K562 (cell line): ENCODE data around the gene CDC45. TPM values are rescaled to one million over a fixed set of nuclear protein-coding genes. Genes with fewer than 3 reads are reported as not detected.

ENCODE experiments used
- ASH1L ChIP-seq: fragments of 450-650 bp; IDR thresholded peaks from 2 replicates; pipeline ENCODE4 v1.6.1; 2018; ENCODE audit warnings: borderline replicate concordance, mild to moderate bottlenecking, low read depth; ENCODE audit not compliant: partially characterized antibody
- BCL6 ChIP-seq: fragments of 250-450 bp; sonication (Bioruptor Pico); IDR thresholded peaks from 2 replicates; pipeline ENCODE4 v1.4.0; 2020
- CEBPG ChIP-seq, 3 experiments: fragments of 200-800 bp in 1 of 3; sonication (Bioruptor generic) in 1 of 3; sonication (generic) in 1 of 3; formaldehyde crosslinking in 1 of 3; IDR thresholded peaks in 2 of 3; conservative IDR thresholded peaks in 1 of 3; 2 replicates each; pipeline versions ENCODE4 v1.6.1 to v1.8.0; 2016 to 2022; ENCODE audit warnings: missing compliant biosample characterization in 2 of 3, missing genetic modification characterization in 2 of 3, mild to moderate bottlenecking in 1 of 3, missing genetic modification reagents in 1 of 3
- FOXM1 ChIP-seq, 2 experiments: fragments of 450-650 bp in 1 of 2; sonication (generic) in 1 of 2; formaldehyde crosslinking in 1 of 2; IDR thresholded peaks; 2 replicates each; pipeline versions ENCODE4 v1.6.1 to v1.9.0; 2017 to 2022; ENCODE audit warnings: low read depth in 2 of 2, mild to moderate bottlenecking in 2 of 2, missing genetic modification reagents in 1 of 2, moderate library complexity in 1 of 2
- HNRNPK ChIP-seq: fragments of 200-400 bp; formaldehyde crosslinking; IDR thresholded peaks from one replicate; pipeline ENCODE4 v1.6.1; 2018; ENCODE audit warnings: mild to moderate bottlenecking, low read depth, low read length; ENCODE audit not compliant: poor library complexity, severe bottlenecking
- POLR3A ChIP-seq: IDR thresholded peaks from 2 replicates; pipeline ENCODE4 v1.6.1; 2011; ENCODE audit warnings: borderline replicate concordance, mild to moderate bottlenecking, moderate library complexity; ENCODE audit not compliant: insufficient read length, insufficient read depth; ENCODE audit errors: extremely low read depth
- ZNF140 ChIP-seq: fragments of 250-450 bp; sonication (Bioruptor Pico); IDR thresholded peaks from 2 replicates; pipeline ENCODE4 v1.8.0; 2021; ENCODE audit warnings: moderate library complexity, mild to moderate bottlenecking, inconsistent platforms
- ZNF175 ChIP-seq: fragments of 200-800 bp; sonication (Bioruptor generic); IDR thresholded peaks from 2 replicates; pipeline ENCODE4 v1.6.1; 2016; ENCODE audit warnings: low read depth, mild to moderate bottlenecking, missing genetic modification characterization, missing compliant biosample characterization
- ZNF57 ChIP-seq: fragments of 450-650 bp; formaldehyde crosslinking; IDR thresholded peaks from 2 replicates; pipeline ENCODE4 v1.4.0; 2020; ENCODE audit warnings: mild to moderate bottlenecking, moderate library complexity
- polyA plus RNA-seq, 8 experiments: library from polyadenylated mRNA; depleted of rRNA in 4 of 8; stranded (reverse) in 5 of 8; unstranded in 3 of 8; fragments of >200 nt; fragmentation: Nextera tagmentation in 2 of 8; fragmentation: Illumina TruSeq in 1 of 8; extraction: Ambion mirVana in 2 of 8; extraction: Trizol in 1 of 8; gene quantifications; 2 replicates each; pipeline versions ENCODE4 v1.2.1 to v1.2.3, GENCODE V29; 2011 to 2014; ENCODE audit warnings: inconsistent platforms in 1 of 8, missing spikeins in 1 of 8
- total RNA-seq, 7 experiments: library from RNA; depleted of rRNA in 6 of 7; stranded (reverse); fragments of >200 nt in 6 of 7; fragmentation: Illumina TruSeq in 2 of 7; extraction: Trizol in 2 of 7; gene quantifications; 2 replicates each; pipeline versions ENCODE4 v1.2.1 to v1.2.3, GENCODE V29; 2011 to 2021; ENCODE audit warnings: low replicate concordance in 1 of 7
- TF ChIP-seq, protein P1 (sequence below): fragments of 450-650 bp; IDR thresholded peaks from 2 replicates; pipeline ENCODE4 v1.6.1; 2018; ENCODE audit not compliant: partially characterized antibody
- TF ChIP-seq, protein P2 (sequence below): sonication (generic); formaldehyde crosslinking; IDR thresholded peaks from 2 replicates; pipeline ENCODE4 v1.4.0; 2020; ENCODE audit warnings: mild to moderate bottlenecking, missing genetic modification reagents
- TF ChIP-seq, protein P3 (sequence below), 2 experiments: fragments of 150-350 bp in 1 of 2; IDR thresholded peaks; 2 replicates each; pipeline ENCODE4 v1.6.1; 2012 to 2016; ENCODE audit warnings: low read depth in 2 of 2, low read length in 2 of 2, mild to moderate bottlenecking in 1 of 2, moderate library complexity in 1 of 2
- TF ChIP-seq, protein P4 (sequence below): fragments of 250-450 bp; sonication (Bioruptor Pico); IDR thresholded peaks from 2 replicates; pipeline ENCODE4 v1.8.0; 2021; ENCODE audit warnings: borderline replicate concordance, mild to moderate bottlenecking, moderate library complexity; ENCODE audit not compliant: poor library complexity, severe bottlenecking

CDC45 gene
- total and polyA plus RNA-seq, 9 of the 15 experiments (the other 6 are each of a cell fraction or from before 2014, with no cell fraction given) = 251 to 580 (median 410) TPM

DNA sequence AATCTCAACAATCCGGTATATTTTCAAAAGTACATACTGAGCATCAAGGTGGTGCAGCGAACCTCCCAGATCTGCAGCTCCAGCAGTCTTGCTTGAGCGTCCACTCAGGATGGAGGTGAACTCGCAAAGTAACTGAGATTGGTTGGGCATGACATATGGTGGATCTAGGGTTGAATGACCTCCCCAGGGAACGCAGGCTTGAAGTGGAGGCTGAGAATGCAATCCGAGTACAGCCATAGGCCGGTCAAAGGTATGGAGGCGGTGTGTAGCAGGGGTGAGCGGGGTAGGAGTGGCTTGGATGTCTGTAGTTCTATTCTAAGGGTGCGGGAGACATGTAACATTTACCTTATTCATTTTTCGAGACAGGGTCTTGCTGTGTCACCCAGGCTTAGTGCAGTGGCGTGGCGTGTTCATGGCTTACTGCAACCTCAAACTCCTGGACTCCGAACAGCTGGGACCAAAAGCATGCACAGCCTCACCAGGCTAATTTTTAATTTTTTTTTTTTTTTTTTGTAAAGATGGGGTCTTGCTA lies 31.6 kb upstream of the CDC45 start (continued):
- TF ChIP-seq, protein P1, sequence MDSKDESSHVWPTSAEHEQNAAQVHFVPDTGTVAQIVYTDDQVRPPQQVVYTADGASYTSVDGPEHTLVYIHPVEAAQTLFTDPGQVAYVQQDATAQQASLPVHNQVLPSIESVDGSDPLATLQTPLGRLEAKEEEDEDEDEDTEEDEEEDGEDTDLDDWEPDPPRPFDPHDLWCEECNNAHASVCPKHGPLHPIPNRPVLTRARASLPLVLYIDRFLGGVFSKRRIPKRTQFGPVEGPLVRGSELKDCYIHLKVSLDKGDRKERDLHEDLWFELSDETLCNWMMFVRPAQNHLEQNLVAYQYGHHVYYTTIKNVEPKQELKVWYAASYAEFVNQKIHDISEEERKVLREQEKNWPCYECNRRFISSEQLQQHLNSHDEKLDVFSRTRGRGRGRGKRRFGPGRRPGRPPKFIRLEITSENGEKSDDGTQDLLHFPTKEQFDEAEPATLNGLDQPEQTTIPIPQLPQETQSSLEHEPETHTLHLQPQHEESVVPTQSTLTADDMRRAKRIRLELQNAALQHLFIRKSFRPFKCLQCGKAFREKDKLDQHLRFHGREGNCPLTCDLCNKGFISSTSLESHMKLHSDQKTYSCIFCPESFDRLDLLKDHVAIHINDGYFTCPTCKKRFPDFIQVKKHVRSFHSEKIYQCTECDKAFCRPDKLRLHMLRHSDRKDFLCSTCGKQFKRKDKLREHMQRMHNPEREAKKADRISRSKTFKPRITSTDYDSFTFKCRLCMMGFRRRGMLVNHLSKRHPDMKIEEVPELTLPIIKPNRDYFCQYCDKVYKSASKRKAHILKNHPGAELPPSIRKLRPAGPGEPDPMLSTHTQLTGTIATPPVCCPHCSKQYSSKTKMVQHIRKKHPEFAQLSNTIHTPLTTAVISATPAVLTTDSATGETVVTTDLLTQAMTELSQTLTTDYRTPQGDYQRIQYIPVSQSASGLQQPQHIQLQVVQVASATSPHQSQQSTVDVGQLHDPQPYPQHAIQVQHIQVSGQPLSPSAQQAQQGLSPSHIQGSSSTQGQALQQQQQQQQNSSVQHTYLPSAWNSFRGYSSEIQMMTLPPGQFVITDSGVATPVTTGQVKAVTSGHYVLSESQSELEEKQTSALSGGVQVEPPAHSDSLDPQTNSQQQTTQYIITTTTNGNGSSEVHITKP = no peak
- TF ChIP-seq FOXM1 (IDR thresholded peaks at IDR 0.05; ENCODE audit: low read depth) (no peak), FOXM1 (CRISPR knock-in tag; IDR thresholded peaks at IDR 0.05; ENCODE audit: low read depth) (no peak), CEBPG (CRISPR knock-in tag; IDR thresholded peaks at IDR 0.05) (no peak), CEBPG (tag; conservative IDR thresholded peaks at IDR 0.05 in 1 of 2, IDR thresholded peaks at IDR 0.05 in 1 of 2) (no peak), POLR3A (no peak), ZNF175 (no peak), BCL6 (CRISPR knock-in tag) (peak; percentile 65; the same call in 1 of the 2 replicates), ZNF57 (CRISPR knock-in tag) (no peak), ASH1L (no peak), ZNF140 (CRISPR knock-in tag) (no peak), HNRNPK (no peak)
- TF ChIP-seq, protein P2, sequence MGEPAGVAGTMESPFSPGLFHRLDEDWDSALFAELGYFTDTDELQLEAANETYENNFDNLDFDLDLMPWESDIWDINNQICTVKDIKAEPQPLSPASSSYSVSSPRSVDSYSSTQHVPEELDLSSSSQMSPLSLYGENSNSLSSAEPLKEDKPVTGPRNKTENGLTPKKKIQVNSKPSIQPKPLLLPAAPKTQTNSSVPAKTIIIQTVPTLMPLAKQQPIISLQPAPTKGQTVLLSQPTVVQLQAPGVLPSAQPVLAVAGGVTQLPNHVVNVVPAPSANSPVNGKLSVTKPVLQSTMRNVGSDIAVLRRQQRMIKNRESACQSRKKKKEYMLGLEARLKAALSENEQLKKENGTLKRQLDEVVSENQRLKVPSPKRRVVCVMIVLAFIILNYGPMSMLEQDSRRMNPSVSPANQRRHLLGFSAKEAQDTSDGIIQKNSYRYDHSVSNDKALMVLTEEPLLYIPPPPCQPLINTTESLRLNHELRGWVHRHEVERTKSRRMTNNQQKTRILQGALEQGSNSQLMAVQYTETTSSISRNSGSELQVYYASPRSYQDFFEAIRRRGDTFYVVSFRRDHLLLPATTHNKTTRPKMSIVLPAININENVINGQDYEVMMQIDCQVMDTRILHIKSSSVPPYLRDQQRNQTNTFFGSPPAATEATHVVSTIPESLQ = no peak
- TF ChIP-seq, protein P3, sequence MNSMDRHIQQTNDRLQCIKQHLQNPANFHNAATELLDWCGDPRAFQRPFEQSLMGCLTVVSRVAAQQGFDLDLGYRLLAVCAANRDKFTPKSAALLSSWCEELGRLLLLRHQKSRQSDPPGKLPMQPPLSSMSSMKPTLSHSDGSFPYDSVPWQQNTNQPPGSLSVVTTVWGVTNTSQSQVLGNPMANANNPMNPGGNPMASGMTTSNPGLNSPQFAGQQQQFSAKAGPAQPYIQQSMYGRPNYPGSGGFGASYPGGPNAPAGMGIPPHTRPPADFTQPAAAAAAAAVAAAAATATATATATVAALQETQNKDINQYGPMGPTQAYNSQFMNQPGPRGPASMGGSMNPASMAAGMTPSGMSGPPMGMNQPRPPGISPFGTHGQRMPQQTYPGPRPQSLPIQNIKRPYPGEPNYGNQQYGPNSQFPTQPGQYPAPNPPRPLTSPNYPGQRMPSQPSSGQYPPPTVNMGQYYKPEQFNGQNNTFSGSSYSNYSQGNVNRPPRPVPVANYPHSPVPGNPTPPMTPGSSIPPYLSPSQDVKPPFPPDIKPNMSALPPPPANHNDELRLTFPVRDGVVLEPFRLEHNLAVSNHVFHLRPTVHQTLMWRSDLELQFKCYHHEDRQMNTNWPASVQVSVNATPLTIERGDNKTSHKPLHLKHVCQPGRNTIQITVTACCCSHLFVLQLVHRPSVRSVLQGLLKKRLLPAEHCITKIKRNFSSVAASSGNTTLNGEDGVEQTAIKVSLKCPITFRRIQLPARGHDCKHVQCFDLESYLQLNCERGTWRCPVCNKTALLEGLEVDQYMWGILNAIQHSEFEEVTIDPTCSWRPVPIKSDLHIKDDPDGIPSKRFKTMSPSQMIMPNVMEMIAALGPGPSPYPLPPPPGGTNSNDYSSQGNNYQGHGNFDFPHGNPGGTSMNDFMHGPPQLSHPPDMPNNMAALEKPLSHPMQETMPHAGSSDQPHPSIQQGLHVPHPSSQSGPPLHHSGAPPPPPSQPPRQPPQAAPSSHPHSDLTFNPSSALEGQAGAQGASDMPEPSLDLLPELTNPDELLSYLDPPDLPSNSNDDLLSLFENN (IDR thresholded peaks at IDR 0.05; ENCODE audit: low read depth in 2 of 2, low read length in 2 of 2) = no peak; a peak in 1 of 4 replicates
- TF ChIP-seq, protein P4, sequence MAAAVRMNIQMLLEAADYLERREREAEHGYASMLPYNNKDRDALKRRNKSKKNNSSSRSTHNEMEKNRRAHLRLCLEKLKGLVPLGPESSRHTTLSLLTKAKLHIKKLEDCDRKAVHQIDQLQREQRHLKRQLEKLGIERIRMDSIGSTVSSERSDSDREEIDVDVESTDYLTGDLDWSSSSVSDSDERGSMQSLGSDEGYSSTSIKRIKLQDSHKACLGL (CRISPR knock-in tag) = no peak
